ENCODE results near the gene HDAC6. TPM values are rescaled to one million over a fixed set of nuclear protein-coding genes. Genes with fewer than 3 reads are reported as not detected.
"Not testable (repeated sequence)": the region's sequence is repeated elsewhere in the genome, so short reads cannot be mapped to it uniquely, and the experiment has no call there.

The HDAC6 gene
- polyA plus RNA-seq, 1 experiment, result 20.5 TPM

DNA sequence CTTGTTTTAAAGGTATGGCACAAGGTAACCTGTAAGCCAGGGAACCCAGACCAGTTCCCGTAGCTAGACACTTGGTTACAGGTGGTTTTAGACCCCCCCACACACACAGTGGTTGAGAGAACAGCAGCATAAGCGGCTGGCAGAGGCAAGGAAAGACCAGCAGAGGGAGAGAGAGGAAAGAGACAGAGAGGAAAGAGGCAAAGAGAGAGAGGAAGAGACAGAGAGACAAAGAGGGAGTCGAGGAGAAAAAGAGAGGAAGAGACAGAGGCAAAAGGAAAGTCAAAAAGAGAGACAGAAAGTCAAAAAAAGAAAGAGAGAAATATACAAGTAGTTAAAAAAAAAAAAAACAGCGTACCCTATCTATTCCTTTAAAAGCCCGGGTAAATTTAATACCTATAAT lies 53.0 kb downstream of the HDAC6 start:
- TF ChIP-seq, protein P1, sequence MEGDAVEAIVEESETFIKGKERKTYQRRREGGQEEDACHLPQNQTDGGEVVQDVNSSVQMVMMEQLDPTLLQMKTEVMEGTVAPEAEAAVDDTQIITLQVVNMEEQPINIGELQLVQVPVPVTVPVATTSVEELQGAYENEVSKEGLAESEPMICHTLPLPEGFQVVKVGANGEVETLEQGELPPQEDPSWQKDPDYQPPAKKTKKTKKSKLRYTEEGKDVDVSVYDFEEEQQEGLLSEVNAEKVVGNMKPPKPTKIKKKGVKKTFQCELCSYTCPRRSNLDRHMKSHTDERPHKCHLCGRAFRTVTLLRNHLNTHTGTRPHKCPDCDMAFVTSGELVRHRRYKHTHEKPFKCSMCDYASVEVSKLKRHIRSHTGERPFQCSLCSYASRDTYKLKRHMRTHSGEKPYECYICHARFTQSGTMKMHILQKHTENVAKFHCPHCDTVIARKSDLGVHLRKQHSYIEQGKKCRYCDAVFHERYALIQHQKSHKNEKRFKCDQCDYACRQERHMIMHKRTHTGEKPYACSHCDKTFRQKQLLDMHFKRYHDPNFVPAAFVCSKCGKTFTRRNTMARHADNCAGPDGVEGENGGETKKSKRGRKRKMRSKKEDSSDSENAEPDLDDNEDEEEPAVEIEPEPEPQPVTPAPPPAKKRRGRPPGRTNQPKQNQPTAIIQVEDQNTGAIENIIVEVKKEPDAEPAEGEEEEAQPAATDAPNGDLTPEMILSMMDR (IDR thresholded peaks at IDR 0.05; ENCODE audit: low read depth, low read length), result peak; percentile 47
- POLR2A ChIA-PET, result no interaction called here
- no peak overlapping the region for H3K4me3 ChIP-seq (ENCODE audit: low read depth, low read length)
- no peak for DNase-seq (ENCODE audit: low read depth, low spot score)
- no peak overlapping the region for H3K27ac ChIP-seq (ENCODE audit: low read depth, low read length)
- peaks cover 7% of the 10 kb centered on the region for H3K27me3 ChIP-seq (ENCODE audit: control insufficient read depth, insufficient read depth, low read length)
- no peaks in the 10 kb centered on the region for H3K9me3 ChIP-seq (ENCODE audit: control insufficient read depth, insufficient read depth, low read length)
- CTCF ChIA-PET, result interaction anchor here (0.7 kb wide), 1 partner anchor 55 kb away, joined by 5 read pairs; no protein-coding TSS in a partner anchor

DNA sequence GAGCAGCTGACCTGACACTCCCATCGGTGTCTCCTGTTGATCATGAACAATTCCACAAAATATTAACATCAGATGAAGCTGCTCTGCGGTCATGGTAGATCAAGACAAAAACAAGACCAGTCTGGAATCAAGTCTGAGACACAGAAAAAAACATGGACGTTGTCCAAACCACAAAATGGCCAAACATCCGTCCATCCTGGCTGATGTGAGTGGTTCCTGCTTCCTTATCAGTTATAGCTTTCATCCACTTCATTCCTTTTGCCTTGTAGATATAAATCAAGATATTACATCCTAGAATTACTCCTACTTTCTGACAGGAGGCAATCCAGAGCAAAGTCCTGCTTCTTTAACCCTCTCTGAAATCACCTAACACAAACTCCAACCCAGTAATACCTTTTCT lies 62.3 kb downstream of the HDAC6 start:
- Histone ChIP-seq H3K27ac (ENCODE audit: low read depth, low read length) (no peak overlapping the region), H3K27me3 (ENCODE audit: control insufficient read depth, insufficient read depth, low read length) (no peaks in the 10 kb centered on the region), H3K9me3 (ENCODE audit: control insufficient read depth, insufficient read depth, low read length) (no peaks in the 10 kb centered on the region), H3K4me3 (ENCODE audit: low read depth, low read length) (no peak overlapping the region)
- peak; percentile 13 for DNase-seq (ENCODE audit: low read depth, low spot score)
- TF ChIP-seq, protein P1 (IDR thresholded peaks at IDR 0.05; ENCODE audit: low read depth, low read length), result no peak
- POLR2A ChIA-PET, result interaction anchor here (1.3 kb wide), 1 partner anchor 33 kb away, joined by 7 read pairs; the partner anchor contains the start of genes PQBP1 and TIMM17B
- CTCF ChIA-PET, result no interaction called here

DNA sequence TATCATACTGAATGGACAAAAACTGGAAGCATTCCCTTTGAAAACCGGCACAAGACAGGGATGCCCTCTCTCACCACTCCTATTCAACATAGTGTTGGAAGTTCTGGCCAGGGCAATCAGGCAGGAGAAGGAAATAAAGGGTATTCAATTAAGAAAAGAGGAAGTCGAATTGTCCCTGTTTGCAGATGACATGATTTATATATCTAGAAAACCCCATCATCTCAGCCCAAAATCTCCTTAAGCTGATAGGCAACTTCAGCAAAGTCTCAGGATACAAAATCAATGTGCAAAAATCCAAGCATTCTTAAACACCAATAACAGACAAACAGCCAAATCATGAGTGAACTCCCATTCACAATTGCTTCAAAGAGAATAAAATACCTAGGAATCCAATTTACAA lies 70.2 kb downstream of the HDAC6 start:
- CTCF ChIA-PET; H3K4me3 ChIP-seq (ENCODE audit: low read depth, low read length); POLR2A ChIA-PET; H3K27me3 ChIP-seq (ENCODE audit: control insufficient read depth, insufficient read depth, low read length); H3K27ac ChIP-seq (ENCODE audit: low read depth, low read length); DNase-seq (ENCODE audit: low read depth, low spot score); H3K9me3 ChIP-seq (ENCODE audit: control insufficient read depth, insufficient read depth, low read length): not testable (repeated sequence)

Small RNAs within 50 kb of the gene (small RNA-seq; reads per million reads assigned to genes)
- gene RNU6-29P (ENCODE audit: insufficient read length, low read depth), result not detected

Other genes with a start within 250 kb of the HDAC6 start
- 294 and 317 TPM in 2 replicates for gene RBM3, start 227.6 kb upstream of the HDAC6 start, polyA plus RNA-seq (2011; rRNA removed)
- 24.1 and 50.3 TPM in 2 replicates for gene WDR13, start 204.6 kb upstream of the HDAC6 start, polyA plus RNA-seq (2011; rRNA removed)
- 0.14 TPM in 1 of 2 replicates, not detected in the other for gene WAS, start 118.3 kb upstream of the HDAC6 start, polyA plus RNA-seq (2011; rRNA removed)
- 2.4 and 3.1 TPM in 2 replicates for gene SUV39H1, start 105.3 kb upstream of the HDAC6 start, polyA plus RNA-seq (2011; rRNA removed)
- gene GLOD5, start 40.3 kb upstream of the HDAC6 start, polyA plus RNA-seq (2011; rRNA removed), result not detected in 2 replicates
- gene GATA1, start 15.5 kb upstream of the HDAC6 start, polyA plus RNA-seq (2011; rRNA removed), result not detected in 2 replicates
- gene ERAS, start 24.4 kb downstream of the HDAC6 start, polyA plus RNA-seq (2011; rRNA removed), result not detected in 2 replicates
- not detected in 2 replicates for gene PCSK1N, start 33.5 kb downstream of the HDAC6 start, polyA plus RNA-seq (2011; rRNA removed)
- gene TIMM17B, start 95.7 kb downstream of the HDAC6 start, polyA plus RNA-seq (2011; rRNA removed), result 31.2 and 42.1 TPM in 2 replicates
- gene PQBP1, start 95.9 kb downstream of the HDAC6 start, polyA plus RNA-seq (2011; rRNA removed), result 49.5 and 69.3 TPM in 2 replicates
- 39.2 and 47.5 TPM in 2 replicates for gene SLC35A2, start 109.6 kb downstream of the HDAC6 start, polyA plus RNA-seq (2011; rRNA removed)
- gene PIM2, start 117.0 kb downstream of the HDAC6 start, polyA plus RNA-seq (2011; rRNA removed), result 3.8 TPM in 2 replicates
- 51.3 and 52.0 TPM in 2 replicates for gene OTUD5, start 155.5 kb downstream of the HDAC6 start, polyA plus RNA-seq (2011; rRNA removed)
- gene KCND1, start 169.8 kb downstream of the HDAC6 start, polyA plus RNA-seq (2011; rRNA removed), result 1.2 and 1.5 TPM in 2 replicates
- gene GRIPAP1, start 200.2 kb downstream of the HDAC6 start, polyA plus RNA-seq (2011; rRNA removed), result 24.3 and 25.0 TPM in 2 replicates
- 28.4 and 42.0 TPM in 2 replicates for gene TFE3, start 241.3 kb downstream of the HDAC6 start, polyA plus RNA-seq (2011; rRNA removed)